GM10266 (cell line): ENCODE measurements around the gene SH3D19.

Source experiments
- DNase-seq: peaks from one replicate; pipeline ENCODE4 v3.0.0; 2012; ENCODE audit errors: extremely low spot score
- TF ChIP-seq, protein P1 (sequence below): IDR thresholded peaks from 2 replicates; pipeline ENCODE4 v1.5.1; 2012; ENCODE audit warnings: mild to moderate bottlenecking, low read depth; ENCODE audit not compliant: control insufficient read depth, insufficient read depth; ENCODE audit errors: missing control alignments

The SH3D19 gene

DNA sequence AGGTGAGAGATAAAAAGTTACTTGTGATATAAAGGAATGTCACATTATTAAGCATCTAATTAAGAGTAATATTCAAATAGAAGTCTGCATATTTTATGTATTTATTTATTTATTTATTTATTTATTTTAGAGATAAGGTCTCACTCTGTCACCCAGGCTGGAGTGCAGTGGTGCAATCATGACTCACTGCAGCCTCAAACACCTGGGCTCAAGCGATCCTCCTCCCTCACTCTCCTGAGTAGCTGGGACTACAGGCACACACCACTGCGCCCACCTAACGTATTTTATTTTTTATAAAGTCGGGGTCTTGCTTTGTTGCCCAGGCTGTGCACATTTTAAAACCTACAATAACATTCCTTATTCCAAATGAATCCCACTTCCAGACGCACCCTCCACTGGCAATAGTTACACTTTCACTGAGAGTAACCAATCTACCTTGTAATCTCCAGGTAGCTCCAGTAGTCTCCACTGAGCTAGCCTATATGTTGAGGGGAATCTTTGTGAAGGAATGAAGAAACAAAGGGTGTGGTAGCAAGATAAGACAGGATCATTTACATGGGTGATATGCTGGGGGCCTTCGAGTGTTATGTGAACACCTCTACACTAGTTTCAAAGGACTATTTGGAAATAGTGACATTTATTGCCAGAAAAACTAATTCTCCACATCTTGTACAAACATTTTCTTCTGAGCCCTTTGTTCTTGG, 11.9 kb downstream of the SH3D19 start:
- no peak for DNase-seq
- TF ChIP-seq, protein P1, sequence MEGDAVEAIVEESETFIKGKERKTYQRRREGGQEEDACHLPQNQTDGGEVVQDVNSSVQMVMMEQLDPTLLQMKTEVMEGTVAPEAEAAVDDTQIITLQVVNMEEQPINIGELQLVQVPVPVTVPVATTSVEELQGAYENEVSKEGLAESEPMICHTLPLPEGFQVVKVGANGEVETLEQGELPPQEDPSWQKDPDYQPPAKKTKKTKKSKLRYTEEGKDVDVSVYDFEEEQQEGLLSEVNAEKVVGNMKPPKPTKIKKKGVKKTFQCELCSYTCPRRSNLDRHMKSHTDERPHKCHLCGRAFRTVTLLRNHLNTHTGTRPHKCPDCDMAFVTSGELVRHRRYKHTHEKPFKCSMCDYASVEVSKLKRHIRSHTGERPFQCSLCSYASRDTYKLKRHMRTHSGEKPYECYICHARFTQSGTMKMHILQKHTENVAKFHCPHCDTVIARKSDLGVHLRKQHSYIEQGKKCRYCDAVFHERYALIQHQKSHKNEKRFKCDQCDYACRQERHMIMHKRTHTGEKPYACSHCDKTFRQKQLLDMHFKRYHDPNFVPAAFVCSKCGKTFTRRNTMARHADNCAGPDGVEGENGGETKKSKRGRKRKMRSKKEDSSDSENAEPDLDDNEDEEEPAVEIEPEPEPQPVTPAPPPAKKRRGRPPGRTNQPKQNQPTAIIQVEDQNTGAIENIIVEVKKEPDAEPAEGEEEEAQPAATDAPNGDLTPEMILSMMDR: no peak

- TF ChIP-seq, protein P1: no peak
- no peak for DNase-seq
Measured at GRCh38 chr4:151310124-151310728, 15.2 kb downstream of the SH3D19 start.

- no peak for DNase-seq
- TF ChIP-seq, protein P1: no peak
Measured at GRCh38 chr4:151304755-151305154, 20.6 kb downstream of the SH3D19 start.

- DNase-seq: no peak
- TF ChIP-seq, protein P1: no peak
Measured at GRCh38 chr4:151304226-151304625, 21.2 kb downstream of the SH3D19 start.

GRCh38 chr4:151302432-151302831, 23.0 kb downstream of the SH3D19 start:
- TF ChIP-seq, protein P1: no peak
- DNase-seq: no peak

DNA sequence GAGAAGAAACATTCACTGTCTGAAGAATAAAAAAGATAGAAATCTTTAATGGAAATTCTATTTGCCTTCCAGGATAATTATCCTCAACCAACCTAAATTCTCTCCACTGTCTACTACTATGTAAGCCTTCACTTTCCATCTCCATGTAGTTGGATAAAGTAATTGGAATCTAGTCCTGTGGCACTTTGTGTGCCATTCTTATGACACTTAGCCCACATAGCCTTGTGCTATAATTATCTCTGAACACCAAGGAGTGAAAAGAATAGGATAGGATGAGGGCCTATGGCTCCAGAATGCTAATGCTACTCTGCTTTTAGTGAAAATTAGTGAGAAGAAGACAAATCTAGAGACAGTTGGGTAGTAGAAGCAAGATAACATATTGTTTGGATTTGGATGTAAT, 28.2 kb downstream of the SH3D19 start:
- TF ChIP-seq, protein P1: no peak
- DNase-seq: no peak

GRCh38 chr4:151296227-151296626, 29.2 kb downstream of the SH3D19 start:
- TF ChIP-seq, protein P1: no peak
- DNase-seq: no peak
